HCT116 (cell line): ENCODE measurements around the gene PRCP. TPM values are rescaled to one million over a fixed set of nuclear protein-coding genes. Genes with fewer than 3 reads are reported as not detected.

Experiments
- ATAC-seq: fragments of 200-7000 bp; cut with Tn5 transposase; 2 replicates; pipeline ENCODE4 v1.9.1; 2020; ENCODE audit warnings: mild to moderate bottlenecking, moderate library complexity
- BruUV-seq: library from RNA; stranded (reverse); fragments of 400-500 nt; replicated peaks from 2 replicates; lab custom pipeline; 2021; lab: Mats Ljungman, UMichigan
- CTCF ChIA-PET: fragments of 300-600 bp; sonication (Branson Sonifier 250); formaldehyde crosslinking; loops from one replicate; lab custom pipeline; 2021; ENCODE audit warnings: antibody characterized with exemption; lab: Charles Lee
- POLR2A ChIA-PET: fragments of 300-600, 350-600 bp; sonication (Branson Sonifier 250); formaldehyde crosslinking; loops from one replicate; lab custom pipeline; 2021; ENCODE audit warnings: antibody characterized with exemption; lab: Charles Lee
- RAD21 ChIA-PET, 2 experiments: fragments of 300-600 bp; sonication (Branson Sonifier 250); formaldehyde crosslinking; loops; one replicate each; lab custom pipeline; 2023; ENCODE audit warnings: low total read pairs in 2 of 2; ENCODE audit not compliant: uncharacterized antibody in 2 of 2, unreplicated experiment in 2 of 2, low non-redundant PET in 1 of 2; lab: Charles Lee
- DNase-seq: peaks from one replicate; pipeline ENCODE4 v3.0.0-alpha.2; 2010; ENCODE audit warnings: low read depth, low spot score
- H2AFZ ChIP-seq: fragments of 200-600 bp; shearing (Covaris generic), sonication (generic); 2 replicates; pipeline ENCODE4 v1.6.1; 2017; ENCODE audit warnings: low read depth, mixed run types, mixed read lengths, antibody characterized with exemption, low read length; ENCODE audit not compliant: poor library complexity, severe bottlenecking
- H3K27ac ChIP-seq: 2 replicates; pipeline ENCODE4 v1.5.1; 2012; ENCODE audit warnings: low read depth, low read length
- H3K27me3 ChIP-seq: fragments of 200-600 bp; sonication (generic); 2 replicates; pipeline ENCODE4 v1.6.1; 2016; ENCODE audit warnings: mixed run types, low read length, mixed read lengths; ENCODE audit not compliant: insufficient read depth
- H3K36me3 ChIP-seq, 2 experiments: fragments of 200-500 bp in 1 of 2; fragments of 200-600 bp in 1 of 2; sonication (Bioruptor generic) in 1 of 2; sonication (generic) in 1 of 2; 2 replicates each; pipeline versions ENCODE4 v1.5.1 to v1.6.1; 2014 to 2016; ENCODE audit warnings: low read length in 2 of 2, inconsistent platforms in 1 of 2, mixed read lengths in 1 of 2, mixed run types in 1 of 2; ENCODE audit not compliant: insufficient read depth in 2 of 2, control insufficient read depth in 1 of 2
- H3K4me1 ChIP-seq, 2 experiments: fragments of 200-600 bp in 1 of 2; sonication (generic) in 1 of 2; 2 replicates each; pipeline versions ENCODE4 v1.5.1 to v1.6.1; 2012 to 2017; ENCODE audit warnings: low read length in 2 of 2, inconsistent platforms in 1 of 2, mild to moderate bottlenecking in 1 of 2, mixed read lengths in 1 of 2, mixed run types in 1 of 2, moderate library complexity in 1 of 2; ENCODE audit not compliant: insufficient read depth in 2 of 2, control insufficient read depth in 1 of 2
- H3K4me2 ChIP-seq: fragments of 200-600 bp; sonication (generic); 2 replicates; pipeline ENCODE4 v1.6.1; 2017; ENCODE audit warnings: mixed run types, low read length, mixed read lengths
- H3K4me3 ChIP-seq, 2 experiments: fragments of 200-600 bp in 1 of 2; sonication (generic) in 1 of 2; replicated peaks in 1 of 2; 2 replicates each; pipeline ENCODE4 v1.5.1; 2011 to 2016; ENCODE audit warnings: low read length in 2 of 2, control low read depth in 1 of 2, low read depth in 1 of 2, mild to moderate bottlenecking in 1 of 2, mixed read lengths in 1 of 2, mixed run types in 1 of 2
- H3K79me2 ChIP-seq: fragments of 200-600 bp; sonication (generic); 2 replicates; pipeline ENCODE4 v1.6.1; 2017; ENCODE audit warnings: mild to moderate bottlenecking, mixed run types, low read length, moderate library complexity, mixed read lengths; ENCODE audit not compliant: insufficient read depth
- H3K9ac ChIP-seq: fragments of 200-600 bp; sonication (generic); 2 replicates; pipeline ENCODE4 v1.6.1; 2016; ENCODE audit warnings: low read length, mixed read lengths
- H3K9me2 ChIP-seq: fragments of 200-600 bp; sonication (generic), shearing (Covaris generic); 2 replicates; pipeline ENCODE4 v1.6.1; 2017; ENCODE audit warnings: mixed run types, mild to moderate bottlenecking, moderate library complexity; ENCODE audit not compliant: insufficient read depth
- H3K9me3 ChIP-seq, 2 experiments: fragments of 200-500 bp in 1 of 2; fragments of 200-600 bp in 1 of 2; sonication (Bioruptor generic) in 1 of 2; sonication (generic) in 1 of 2; 2 replicates each; pipeline ENCODE4 v1.6.1; 2014 to 2017; ENCODE audit warnings: low read length in 2 of 2, mixed read lengths in 2 of 2, inconsistent platforms in 1 of 2, low read depth in 1 of 2, mild to moderate bottlenecking in 1 of 2, mixed run types in 1 of 2, moderate library complexity in 1 of 2; ENCODE audit not compliant: control insufficient read depth in 1 of 2, insufficient read depth in 1 of 2
- H4K20me1 ChIP-seq: fragments of 200-600 bp; sonication (generic), shearing (Covaris generic); 2 replicates; pipeline ENCODE4 v1.6.1; 2017; ENCODE audit warnings: mixed run types, mild to moderate bottlenecking, moderate library complexity; ENCODE audit not compliant: insufficient read depth
- ATF3 ChIP-seq: IDR thresholded peaks from 2 replicates; pipeline ENCODE4 v1.6.1; 2012
- EGR1 ChIP-seq: IDR thresholded peaks from 2 replicates; pipeline ENCODE4 v1.6.1; 2012; ENCODE audit warnings: low read depth
- MAX ChIP-seq: IDR thresholded peaks from 2 replicates; pipeline ENCODE4 v1.6.1; 2012
- POLR2AphosphoS5 ChIP-seq: IDR thresholded peaks from 2 replicates; pipeline ENCODE4 v1.6.1; 2011; ENCODE audit warnings: mild to moderate bottlenecking, low read depth, low read length, moderate library complexity
- REST ChIP-seq: IDR thresholded peaks from 2 replicates; pipeline ENCODE4 v1.6.1; 2012; ENCODE audit warnings: low read depth
- SP1 ChIP-seq: IDR thresholded peaks from 2 replicates; pipeline ENCODE4 v1.6.1; 2012; ENCODE audit warnings: low read depth
- TCF7L2 ChIP-seq: IDR thresholded peaks from 2 replicates; pipeline ENCODE4 v1.7.0; 2011; ENCODE audit warnings: borderline replicate concordance, inconsistent platforms; ENCODE audit not compliant: insufficient read depth, insufficient read length; ENCODE audit errors: extremely low read depth
- ZBTB33 ChIP-seq: IDR thresholded peaks from 2 replicates; pipeline ENCODE4 v1.6.1; 2011; ENCODE audit warnings: mild to moderate bottlenecking, low read length, moderate library complexity; ENCODE audit not compliant: insufficient replicate concordance; ENCODE audit errors: extremely low read depth
- ZFX ChIP-seq: fragments of 450-650 bp; IDR thresholded peaks from 2 replicates; pipeline ENCODE4 v1.6.1; 2017
- intact Hi-C: fragments of 100-400 bp; cut with micrococcal nuclease; formaldehyde crosslinking; loops from 2 replicates; pipeline ENCODE4 v1.10.0; 2022
- total RNA-seq: library from RNA; stranded (reverse); gene quantifications from one replicate; pipeline ENCODE4 v1.2.1, GENCODE V29; 2021; ENCODE audit not compliant: unreplicated experiment

PRCP gene
- total RNA-seq, 1 experiment from 2014 or later: 50.0 TPM

GRCh38 chr11:82937554-82937953 lies 37.3 kb upstream of the PRCP start:
- Histone ChIP-seq H3K4me2 (no peak overlapping the region), H3K4me1 (no peaks in the 10 kb centered on the region), H3K9ac (no peak overlapping the region), H3K27me3 (no peaks in the 10 kb centered on the region), H3K79me2 (no peaks in the 10 kb centered on the region), H4K20me1 (no peaks in the 10 kb centered on the region), H2AFZ (no peak overlapping the region), H3K9me3 (no peaks in the 10 kb centered on the region), H3K9me2 (no peaks in the 10 kb centered on the region), H3K4me3 (no peak overlapping the region), H3K36me3 (peaks cover 3 to 15% of the 10 kb centered on the region in 2 experiments; a peak in 3 of 4 replicates), H3K27ac (no peak overlapping the region)
- CTCF ChIA-PET: no interaction called here
- RAD21 ChIA-PET: no interaction called here
- no TSS peak for BruUV-seq
- DNase-seq: no peak
- intact Hi-C loops: no loop called here
- TF ChIP-seq POLR2AphosphoS5 (no peak), SP1 (no peak), ATF3 (no peak), EGR1 (no peak)
- no peak for ATAC-seq
- POLR2A ChIA-PET: no interaction called here

- no TSS peak for BruUV-seq
- Histone ChIP-seq H3K27me3 (no peaks in the 10 kb centered on the region), H3K4me3 (no peak overlapping the region), H3K4me2 (no peak overlapping the region), H3K4me1 (no peaks in the 10 kb centered on the region), H3K9me3 (no peaks in the 10 kb centered on the region), H3K36me3 (peaks cover 8 to 26% of the 10 kb centered on the region in 2 experiments; a peak in 3 of 4 replicates), H2AFZ (no peak overlapping the region), H4K20me1 (no peaks in the 10 kb centered on the region), H3K9ac (no peak overlapping the region), H3K9me2 (no peaks in the 10 kb centered on the region), H3K79me2 (no peaks in the 10 kb centered on the region), H3K27ac (no peak overlapping the region)
- intact Hi-C loops: no loop called here
- TF ChIP-seq REST: no peak
- no peak for TF ChIP-seq ZFX
- no peak for TF ChIP-seq ZBTB33
- TF ChIP-seq TCF7L2: no peak
- no peak for TF ChIP-seq MAX
- ChIA-PET POLR2A (no interaction called here), CTCF (no interaction called here), RAD21 (no interaction called here)
- DNase-seq (no peak), ATAC-seq (no peak)
Measured at GRCh38 chr11:82936261-82936660, 36.0 kb upstream of the PRCP start.
